Glomerular visceral epithelial cell (primary cell): ENCODE data around the gene KIAA2012.

Experiments
- DNase-seq: peaks from one replicate; pipeline ENCODE4 v3.0.0-alpha.2; 2016; ENCODE audit errors: extremely low spot score

Gene KIAA2012

DNA sequence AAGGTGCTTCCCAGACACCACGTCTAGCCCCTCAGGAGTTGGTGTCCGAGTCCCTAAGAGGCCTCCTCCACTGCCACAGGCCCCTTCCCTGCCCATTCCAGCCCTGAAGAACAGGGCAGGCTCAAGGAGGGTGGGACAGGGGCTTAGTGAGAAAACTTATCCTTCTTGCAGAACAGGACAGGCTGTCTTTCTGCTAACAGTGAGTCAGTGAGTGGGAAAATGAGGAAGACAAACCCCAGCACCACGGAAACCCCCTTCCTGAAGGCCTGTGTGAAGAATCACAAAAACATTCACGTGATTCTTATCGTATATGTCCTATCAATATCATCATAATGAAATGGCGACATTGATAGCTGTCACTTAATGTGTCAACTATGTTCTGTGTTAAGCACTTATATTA, 29.6 kb upstream of the KIAA2012 start:
- DNase-seq = no peak

DNA sequence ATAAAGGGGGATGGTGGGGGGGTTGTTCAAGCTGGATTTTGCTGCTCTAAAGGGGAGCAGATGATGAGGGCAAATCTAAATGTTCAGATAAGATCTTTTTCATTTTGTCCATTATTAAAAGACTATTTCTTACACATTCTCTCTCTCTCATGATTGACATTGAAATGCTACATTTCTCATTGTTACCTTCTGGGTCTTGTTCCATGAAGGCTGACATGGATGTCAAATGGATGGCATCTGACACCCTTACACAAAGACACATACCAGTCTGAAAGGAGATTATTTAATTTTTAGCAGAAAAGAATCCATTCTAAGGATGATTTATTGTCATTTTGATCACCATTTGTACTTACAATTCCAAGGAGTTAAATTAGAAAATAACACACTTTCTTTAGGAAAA, 28.3 kb upstream of the KIAA2012 start:
- no peak for DNase-seq

DNA sequence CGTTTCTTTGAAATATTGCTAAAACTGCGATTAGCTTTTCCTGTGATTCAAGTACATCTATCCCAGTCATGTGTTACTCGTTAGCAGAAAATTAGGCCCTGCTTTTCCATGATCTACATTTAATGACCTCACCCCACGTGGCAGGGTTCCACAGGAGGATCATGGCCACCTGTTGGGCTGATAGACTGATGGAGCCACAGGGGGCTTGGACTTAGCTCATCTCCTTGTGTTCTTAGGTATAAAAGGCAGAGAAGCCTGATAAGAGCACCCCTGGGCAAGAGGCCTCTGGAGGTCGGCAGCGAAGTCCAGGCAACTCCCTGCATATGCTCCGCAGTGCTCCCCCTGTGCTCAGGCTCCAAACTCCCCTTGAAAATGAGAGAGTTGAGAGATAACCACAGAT, 26.5 kb upstream of the KIAA2012 start:
- no peak for DNase-seq

DNA sequence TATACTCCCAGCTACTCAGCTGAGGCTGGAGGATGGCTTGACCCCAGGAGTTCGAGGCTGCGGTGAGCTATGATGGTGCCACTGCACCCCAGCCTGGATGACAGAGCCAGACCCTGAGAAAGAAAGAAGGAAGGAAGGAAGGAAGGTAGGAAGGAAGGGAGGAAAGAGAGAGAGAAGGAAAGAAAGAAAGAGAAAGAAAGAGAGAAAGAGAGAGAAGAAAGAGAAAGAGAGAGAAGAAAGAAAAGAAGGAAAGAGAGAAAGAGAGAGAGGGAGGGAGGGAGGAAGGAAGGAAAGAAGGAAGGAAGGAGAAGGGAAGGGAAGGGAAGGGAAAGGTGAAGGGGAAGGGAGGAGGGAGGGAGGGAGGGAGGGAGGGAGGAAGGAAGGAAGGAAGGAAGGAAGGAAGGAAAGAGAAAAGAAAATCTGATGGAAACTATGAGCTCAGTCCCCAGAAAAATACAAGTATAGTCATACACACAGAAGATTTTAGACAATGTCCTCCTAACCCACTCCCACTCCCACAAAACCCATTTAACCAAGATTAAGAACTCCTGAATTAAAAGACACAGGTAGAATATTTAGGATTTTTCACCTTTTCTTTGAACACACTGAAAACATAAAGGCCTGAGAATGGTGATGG, 23.8 kb upstream of the KIAA2012 start:
- DNase-seq = no peak

DNA sequence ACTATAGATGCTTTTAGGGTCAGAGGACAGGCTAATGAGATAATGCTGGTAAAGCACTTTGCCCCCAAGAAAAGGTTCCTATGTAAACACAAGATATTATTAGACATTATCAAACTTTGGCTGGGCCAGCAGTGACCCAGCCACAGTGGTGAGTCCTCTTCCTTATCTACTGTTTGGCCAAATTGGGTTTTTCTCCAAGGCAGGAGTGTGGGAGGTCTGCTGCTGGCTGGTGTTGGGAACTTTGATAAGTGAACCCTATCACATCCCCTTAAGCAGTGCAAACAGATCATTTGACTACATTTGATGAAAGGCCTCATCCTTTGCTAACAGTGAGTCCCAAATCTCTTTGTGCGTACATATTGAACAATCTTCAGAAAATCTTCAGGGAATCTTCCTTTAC, 23.2 kb upstream of the KIAA2012 start:
- no peak for DNase-seq

DNA sequence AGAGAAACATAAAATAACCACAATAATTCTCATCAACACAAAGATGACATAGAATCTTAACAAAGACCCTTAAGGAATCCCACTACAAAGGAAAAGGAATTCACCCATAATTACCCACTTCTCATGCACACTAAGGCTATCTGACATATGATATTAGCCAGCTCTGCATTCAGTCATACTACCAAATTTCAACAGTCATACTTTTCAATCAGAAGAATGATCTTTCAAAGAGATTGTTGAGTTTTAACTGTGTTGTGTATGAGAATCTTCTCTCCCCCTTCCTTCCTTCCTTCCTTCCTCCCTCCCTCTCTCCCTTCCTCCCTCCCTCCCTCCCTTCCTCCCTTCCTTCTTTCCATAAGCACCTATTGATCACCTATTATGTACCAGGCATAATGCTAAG, 22.4 kb upstream of the KIAA2012 start:
- no peak for DNase-seq

DNA sequence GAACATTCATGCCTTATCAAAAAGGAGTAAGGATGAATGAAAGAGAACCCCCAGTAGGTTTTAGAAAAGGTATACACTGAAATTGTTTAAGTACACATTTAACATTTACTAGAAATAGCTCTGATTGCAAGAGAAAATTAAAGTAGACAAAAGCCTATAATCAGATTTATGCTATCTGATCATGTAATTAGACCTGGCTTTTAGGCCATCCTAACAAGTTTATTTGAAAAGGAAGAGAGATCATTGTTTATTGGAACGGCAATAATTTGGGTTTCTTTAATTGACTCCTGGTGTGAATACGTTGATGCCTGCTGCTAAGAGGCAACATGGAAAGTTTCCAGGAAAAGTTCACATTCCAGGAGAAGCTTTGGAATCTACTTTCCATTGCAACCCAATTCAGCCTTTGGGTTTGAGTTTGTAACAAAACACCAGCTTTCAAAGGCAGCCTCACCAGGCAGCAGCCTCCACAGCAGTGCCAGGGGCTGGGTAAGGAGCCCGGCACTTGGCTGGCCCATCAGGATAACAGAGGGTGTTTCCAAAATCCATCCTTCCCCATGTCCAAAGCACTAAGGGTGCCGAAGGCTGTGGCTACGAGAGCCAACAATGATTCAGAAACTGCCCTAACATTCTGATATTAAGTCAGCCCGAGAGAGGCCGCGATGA, 21.4 kb upstream of the KIAA2012 start:
- no peak for DNase-seq

DNA sequence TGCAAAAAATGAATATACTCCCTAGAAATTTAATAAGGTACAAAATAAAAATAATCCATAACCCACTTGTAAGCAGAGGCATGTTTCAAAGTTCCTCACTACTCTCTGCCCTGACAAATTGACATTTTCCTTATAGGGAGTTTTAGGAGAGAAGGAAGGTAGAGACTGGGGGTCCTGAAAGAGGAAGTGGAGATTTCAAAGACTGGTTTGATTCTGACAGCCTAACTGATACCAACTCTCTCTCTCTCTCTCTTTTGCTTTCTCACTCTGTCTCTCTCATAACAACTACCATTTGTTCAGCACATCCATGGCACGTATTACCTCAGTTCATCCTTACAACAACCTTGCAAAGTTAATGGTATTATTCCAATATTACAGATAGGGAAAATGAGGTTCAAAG, 20.8 kb upstream of the KIAA2012 start:
- DNase-seq = no peak

DNA sequence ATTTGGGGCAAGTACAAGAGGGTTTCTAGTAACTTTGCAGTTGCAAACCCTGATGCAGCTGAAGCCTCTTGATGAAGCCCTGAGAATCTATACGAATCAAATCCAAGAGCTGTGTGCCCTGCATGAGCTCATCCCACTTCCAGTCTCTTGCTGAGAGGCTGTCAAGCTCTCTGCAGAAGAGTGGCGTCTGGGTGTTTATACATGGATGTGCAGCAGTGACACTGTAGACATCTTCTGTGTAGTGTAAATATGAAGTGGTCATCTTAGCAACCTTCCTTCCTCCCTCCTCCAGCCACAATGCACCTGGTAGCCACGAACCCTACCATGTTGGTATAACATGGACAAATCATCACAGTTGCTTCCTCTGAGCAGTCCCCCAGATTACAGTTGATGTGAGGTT, 18.4 kb upstream of the KIAA2012 start:
- no peak for DNase-seq

DNA sequence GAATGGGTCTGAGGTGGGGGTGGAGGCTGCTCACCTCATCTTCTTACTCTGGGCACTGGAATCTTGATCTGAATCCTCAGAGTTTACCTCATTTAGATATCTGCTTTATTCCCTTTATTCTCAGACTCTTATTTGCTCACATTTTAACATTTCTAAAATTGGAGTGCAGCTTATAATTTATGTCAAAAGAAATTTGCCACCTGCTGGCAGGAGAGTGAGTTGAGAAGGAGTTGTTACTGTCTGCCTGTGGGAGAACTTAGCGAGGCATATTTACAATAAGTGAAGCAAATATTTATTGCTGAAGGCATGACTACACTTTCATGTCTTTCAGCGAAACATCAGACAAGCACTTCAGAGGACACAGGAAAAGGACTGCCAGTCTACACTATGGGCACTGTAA, 16.4 kb upstream of the KIAA2012 start:
- DNase-seq = no peak

DNA sequence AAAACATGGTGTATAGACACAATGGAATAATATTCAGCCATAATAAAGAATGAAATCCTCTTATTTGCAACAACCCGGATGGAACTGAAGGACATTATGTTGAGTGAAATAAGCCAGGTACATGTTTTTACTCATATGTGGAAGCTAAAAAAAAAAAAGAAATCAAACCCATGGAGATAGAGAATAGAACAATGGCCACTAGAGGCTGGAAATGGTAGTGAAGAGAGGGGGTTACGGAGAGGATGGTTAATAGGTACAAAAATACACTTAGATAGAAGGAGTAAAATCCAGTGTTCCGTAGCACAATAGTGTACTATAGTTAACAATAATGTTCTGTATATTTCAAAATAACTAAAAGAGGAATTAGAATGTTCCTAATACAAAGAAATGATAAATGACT, 12.8 kb upstream of the KIAA2012 start:
- no peak for DNase-seq

DNA sequence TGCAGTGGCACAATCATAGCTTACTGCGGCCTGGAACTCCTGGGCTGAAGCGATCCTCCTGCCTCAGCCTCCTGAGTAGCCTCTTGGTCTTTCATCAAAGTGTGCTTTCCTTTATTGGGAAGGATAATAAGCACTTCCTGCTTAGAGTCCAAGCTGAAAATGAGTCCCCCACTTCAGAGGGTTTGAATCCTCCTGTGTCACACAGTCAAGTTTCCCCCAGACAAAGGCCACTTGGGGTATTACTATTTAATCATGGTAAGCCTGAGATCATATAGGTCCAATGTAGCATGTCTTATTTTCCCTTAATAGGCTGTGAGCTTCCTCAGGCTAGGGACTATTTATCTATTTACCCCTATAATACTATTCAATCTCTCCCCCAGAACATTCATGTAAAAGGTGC, 11.4 kb upstream of the KIAA2012 start:
- DNase-seq = no peak

DNA sequence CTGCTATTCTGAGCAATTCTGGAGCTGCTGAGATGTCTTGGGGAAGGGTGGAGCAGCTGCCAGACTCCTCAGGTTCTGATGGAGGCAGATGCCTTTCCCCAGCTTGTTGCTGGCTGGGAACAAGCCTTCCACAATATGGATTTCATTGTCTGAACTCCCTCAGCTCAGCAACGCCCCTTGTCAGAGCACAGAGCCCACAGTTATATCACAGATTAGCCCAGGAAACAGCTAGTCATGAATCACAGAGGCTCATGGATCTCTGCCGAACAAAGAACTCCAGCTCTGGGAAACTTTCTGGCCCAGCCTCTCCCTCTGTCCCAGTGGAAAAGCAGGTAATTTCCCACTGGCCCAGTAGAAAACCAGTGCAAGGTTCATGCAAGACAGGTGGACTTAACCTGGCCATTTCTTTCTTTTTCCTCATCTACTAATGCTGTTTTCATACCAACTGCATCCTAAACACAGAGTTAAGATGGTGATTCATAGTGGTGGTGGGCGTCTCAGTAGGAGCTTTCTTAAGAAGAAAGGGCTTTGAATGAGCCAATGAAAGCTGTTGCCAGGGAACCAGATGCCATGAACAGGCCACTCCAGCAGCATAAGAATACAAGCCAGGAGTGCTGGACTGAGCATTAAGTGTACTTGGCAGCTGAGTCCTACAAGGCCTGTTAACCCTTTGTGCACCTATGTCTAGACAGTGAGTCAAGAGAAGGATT, 8.7 kb upstream of the KIAA2012 start:
- DNase-seq = peak; percentile 44

DNA sequence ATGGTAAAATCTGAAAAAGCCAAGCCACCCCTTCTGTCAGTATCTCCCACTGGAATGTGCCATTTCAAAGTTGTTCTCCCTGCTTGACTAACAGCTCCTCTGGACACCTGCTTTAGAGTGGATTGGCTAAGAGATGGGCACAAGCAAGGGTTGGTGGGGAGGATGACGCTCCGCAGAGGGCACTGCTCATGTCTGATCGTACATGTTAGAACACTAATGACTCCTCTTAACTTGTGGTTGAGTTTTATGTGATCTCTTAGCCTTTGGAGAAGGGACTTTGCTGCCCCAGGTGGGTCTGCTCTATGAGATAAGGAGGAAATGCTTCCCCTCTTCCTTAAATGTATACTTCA, 8.2 kb upstream of the KIAA2012 start:
- no peak for DNase-seq

DNA sequence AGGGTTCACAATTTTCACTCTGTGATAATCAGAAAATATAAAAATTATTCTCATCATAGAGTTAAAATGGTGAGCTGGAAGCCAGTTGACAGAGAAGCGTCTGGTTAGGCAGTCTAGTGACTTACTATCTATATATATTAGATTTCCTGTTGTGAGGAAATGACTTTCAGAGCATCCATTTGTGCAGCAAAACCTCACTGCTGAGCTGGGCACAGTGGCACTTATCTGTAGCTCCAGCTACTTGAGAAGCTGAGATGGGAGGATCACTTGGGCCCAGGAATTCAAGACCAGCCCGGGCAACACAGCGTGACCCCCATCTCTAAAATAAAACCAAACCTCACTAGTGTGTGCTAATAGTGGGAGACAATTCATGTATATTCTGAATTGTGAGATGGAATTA, 7.2 kb upstream of the KIAA2012 start:
- DNase-seq = no peak

DNA sequence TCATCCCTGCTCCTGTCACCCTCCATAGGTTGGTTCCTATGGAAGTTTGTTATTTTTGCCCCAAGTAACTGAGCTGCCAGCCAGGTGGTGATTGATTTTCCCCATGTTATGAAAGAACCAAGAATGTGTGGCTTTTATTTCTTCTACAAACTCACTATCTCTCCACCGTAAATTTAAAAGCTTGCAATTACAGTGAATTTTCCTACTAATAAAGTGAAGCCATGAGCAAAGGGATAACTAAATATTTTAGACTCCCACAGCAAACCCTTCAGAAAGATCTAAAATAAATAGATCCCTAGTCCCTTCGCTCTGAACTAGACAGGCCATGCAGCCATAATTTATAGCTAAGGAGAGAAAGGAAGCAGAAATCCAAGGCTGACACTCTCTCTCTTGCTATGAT, 6.2 kb upstream of the KIAA2012 start:
- no peak for DNase-seq

DNA sequence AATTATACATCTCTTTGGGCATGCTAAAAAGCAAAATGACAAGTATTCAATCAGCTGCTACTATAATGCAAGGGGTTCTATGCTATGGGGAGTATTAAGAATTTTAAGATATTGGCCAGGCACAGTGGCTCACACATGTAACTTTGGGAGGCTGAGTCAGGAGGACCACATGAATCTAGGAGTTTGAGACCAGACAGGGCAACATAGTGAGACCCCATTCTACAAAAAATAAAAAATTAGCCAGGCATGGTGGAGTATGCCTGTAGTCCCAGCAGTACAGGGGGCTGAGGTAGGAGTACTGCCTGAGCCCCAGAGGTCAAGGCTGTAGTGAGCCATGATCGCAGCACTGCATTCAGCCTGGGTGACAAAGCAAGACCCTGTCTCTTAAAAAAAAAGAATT, 5.5 kb upstream of the KIAA2012 start:
- DNase-seq = no peak

DNA sequence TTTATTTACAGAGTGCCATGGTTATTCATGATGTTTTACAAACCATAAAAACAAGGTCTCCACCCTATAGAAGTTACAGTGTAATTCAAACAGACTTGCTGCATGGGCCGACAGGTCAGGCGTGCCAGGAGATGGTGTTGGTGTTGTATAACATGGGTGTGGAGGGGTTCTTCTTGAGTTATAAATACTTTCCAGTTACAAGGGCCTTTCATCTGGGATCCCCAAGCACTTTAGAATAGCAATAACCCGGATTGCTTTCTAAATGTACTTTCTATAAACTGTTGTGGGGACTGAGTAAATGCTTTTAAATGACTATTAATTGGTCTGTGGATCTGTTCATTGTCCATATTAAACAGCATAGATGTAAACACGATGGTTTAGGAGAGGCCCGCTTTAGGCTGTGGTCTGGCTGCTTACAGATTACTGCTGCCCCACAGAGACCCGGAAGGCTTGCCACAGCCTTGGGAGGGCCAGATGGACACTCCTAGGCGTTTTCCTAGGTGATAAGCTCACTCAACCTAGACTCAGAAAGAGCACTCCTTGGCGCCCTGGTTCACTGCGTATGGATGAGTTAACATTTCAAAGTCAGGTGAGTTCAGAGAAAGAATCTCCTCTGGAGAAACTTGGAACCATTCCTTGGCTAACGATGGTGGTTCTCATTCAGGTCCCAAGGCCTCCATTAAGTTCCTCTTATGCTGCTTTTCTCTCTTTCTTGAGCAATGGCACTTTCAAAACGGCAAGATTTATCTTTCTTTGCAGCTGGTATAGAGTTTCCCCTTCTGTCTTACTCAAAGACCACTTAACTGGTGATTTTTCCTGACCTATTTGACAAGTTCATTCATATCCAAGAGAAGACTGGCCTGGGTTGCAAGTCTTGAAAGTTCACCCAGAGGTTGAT, 3.6 kb upstream of the KIAA2012 start:
- DNase-seq = no peak

DNA sequence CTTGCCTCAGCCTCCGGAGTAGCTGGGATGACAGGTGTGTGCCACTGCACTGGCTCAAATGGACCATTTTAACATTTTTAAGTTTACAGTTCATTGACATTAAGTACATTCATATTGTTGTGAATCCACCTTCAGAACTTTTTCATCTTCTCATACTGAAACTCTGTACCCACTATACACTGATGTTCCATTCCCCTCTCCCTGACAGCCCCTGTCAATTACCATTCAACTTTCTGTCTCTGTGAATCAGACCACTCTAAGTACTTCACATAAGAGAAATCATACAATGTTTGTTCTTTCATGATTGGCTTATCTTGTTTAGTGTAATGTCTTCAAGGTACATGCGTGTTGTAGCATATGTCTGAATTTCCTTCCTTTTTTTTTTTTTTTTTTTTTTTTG, 1.9 kb upstream of the KIAA2012 start:
- DNase-seq = no peak

DNA sequence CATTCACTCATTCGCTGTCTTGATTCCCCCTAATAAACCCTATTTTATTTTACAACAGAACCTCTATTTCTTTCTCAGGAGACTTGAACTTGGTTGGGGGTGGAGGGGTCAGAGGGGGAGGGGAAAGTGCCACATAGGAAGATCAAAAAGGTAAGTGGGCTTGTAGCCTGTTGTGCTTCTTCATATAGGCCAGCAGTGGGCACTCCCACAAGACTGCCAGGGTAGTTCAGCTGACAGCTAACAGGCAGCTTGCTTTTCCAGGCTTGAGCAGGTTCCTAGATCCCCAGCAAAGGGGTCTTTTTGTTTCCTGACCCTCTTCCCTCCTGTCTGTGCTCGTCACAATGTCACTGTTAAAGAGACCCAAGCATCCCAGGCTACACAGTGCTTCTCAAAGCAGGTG, 829 bp upstream of the KIAA2012 start:
- DNase-seq = no peak

DNA sequence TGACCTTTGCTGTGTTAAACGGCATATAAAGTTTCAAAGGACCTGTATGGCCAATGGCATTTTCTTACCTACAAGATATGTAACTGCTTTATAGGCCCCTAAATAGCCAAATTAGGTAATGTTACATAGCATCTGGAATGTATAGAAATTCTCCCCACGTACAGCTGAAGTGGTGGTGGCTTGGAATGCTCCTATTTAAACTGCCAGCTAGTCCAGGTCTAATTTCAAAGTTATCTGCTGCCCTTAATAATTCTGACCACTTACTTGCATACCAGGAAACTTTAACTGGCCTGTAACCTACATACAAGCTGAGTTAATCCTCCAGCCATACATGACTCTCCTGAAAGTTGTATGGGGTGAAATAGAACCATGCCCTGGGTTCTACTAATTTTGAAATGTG, 1.3 kb downstream of the KIAA2012 start:
- no peak for DNase-seq

DNA sequence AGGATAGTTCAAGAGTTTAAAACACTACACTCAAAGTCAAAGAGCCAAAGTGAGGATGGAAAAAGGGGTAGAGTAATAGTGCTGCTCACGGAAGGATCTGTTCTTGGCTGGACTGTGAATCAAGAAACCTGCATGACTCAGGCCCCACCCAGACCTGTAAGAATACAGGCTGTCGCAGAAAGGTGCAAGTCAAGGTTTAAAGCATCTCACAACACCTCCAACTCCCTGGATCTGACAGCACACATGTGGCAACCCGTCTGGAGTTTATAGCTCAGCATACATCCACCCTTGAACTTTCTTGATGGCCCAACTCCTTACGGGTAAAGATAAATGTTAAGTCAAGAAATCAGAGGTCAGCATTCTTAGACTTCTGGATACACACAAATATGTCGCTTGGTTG, 6.3 kb downstream of the KIAA2012 start:
- no peak for DNase-seq

DNA sequence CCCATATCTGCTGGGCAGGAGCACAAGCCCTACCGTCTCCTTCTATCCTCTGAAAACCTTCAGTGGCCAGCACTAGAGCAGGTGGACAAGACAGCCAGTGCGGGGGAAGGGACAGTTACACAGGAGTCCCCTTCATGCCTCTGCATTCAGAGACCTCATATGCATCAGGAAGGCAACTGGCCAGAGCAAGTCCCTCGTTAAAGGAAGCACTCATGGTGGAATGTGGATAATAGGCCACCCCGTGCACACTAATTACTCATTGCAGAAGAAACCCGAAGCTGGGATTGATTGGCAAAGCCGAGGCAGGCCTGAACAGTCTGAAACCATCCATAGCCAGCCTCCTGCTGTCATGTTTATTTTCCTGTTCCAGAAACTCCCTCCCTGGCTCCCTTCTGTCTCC, 11.2 kb downstream of the KIAA2012 start:
- no peak for DNase-seq
